ENCODE results near the gene RXRA.

Gene RXRA

GRCh38 chr9:134457321-134458206 lies 131.3 kb downstream of the RXRA start:
- DNase-seq: no peak

- DNase-seq: no peak
Measured at GRCh38 chr9:134458207-134459108, 132.2 kb downstream of the RXRA start.

GRCh38 chr9:134459164-134459563 lies 132.9 kb downstream of the RXRA start:
- no peak for DNase-seq

GRCh38 chr9:134459573-134459972 lies 133.3 kb downstream of the RXRA start:
- DNase-seq: no peak

- DNase-seq: no peak
Measured at GRCh38 chr9:134460206-134460605, 134.0 kb downstream of the RXRA start.

GRCh38 chr9:134460896-134461295 lies 134.6 kb downstream of the RXRA start:
- no peak for DNase-seq

GRCh38 chr9:134461426-134461982 lies 135.2 kb downstream of the RXRA start:
- DNase-seq: no peak

GRCh38 chr9:134462318-134462717 lies 136.1 kb downstream of the RXRA start:
- no peak for DNase-seq

GRCh38 chr9:134463280-134463679 lies 137.0 kb downstream of the RXRA start:
- no peak for DNase-seq

- DNase-seq: no peak
Measured at GRCh38 chr9:134466869-134467616, 140.8 kb downstream of the RXRA start.

- no peak for DNase-seq
Measured at GRCh38 chr9:134468358-134468757, 142.1 kb downstream of the RXRA start.

GRCh38 chr9:134469041-134469875 lies 143.0 kb downstream of the RXRA start:
- DNase-seq: no peak

- DNase-seq: no peak
Measured at GRCh38 chr9:134472256-134472655, 146.0 kb downstream of the RXRA start.

GRCh38 chr9:134473141-134474054 lies 147.1 kb downstream of the RXRA start:
- DNase-seq: no peak

- no peak for DNase-seq
Measured at GRCh38 chr9:134474055-134474370, 147.8 kb downstream of the RXRA start.

- DNase-seq: no peak
Measured at GRCh38 chr9:134475011-134475790, 148.9 kb downstream of the RXRA start.

- no peak for DNase-seq
Measured at GRCh38 chr9:134476272-134476941, 150.2 kb downstream of the RXRA start.

- no peak for DNase-seq
Measured at GRCh38 chr9:134476942-134477335, 150.7 kb downstream of the RXRA start.

- DNase-seq: no peak
Measured at GRCh38 chr9:134477342-134477925, 151.2 kb downstream of the RXRA start.
